ENCODE results near the gene SPOP. TPM values are rescaled to one million over a fixed set of nuclear protein-coding genes. Genes with fewer than 3 reads are reported as not detected.

SPOP gene
- total and polyA plus RNA-seq, 2 donors (not counting 1 experiment from before 2014, with no cell fraction given), result 46.7 to 112 TPM

GRCh38 chr17:49716668-49717364 is 38.9 kb upstream of the SPOP start:
- Histone ChIP-seq H2AFZ (ENCODE audit: low read length) (no peak overlapping the region), H4K20me1 (ENCODE audit: control insufficient read depth, extremely low read depth, insufficient read depth, low read length) (no peaks in the 10 kb centered on the region), H3K79me2 (ENCODE audit: control insufficient read depth, insufficient read depth, low read length) (no peaks in the 10 kb centered on the region), H3K9ac (ENCODE audit: insufficient read depth, low read length) (no peak overlapping the region), H3K4me1 (ENCODE audit: control insufficient read depth, extremely low read depth, insufficient read depth, low read length) (no peaks in the 10 kb centered on the region), H3K4me3 (replicated peaks in 1 of 4; ENCODE audit: control extremely low read depth in 1 of 4, insufficient read depth in 1 of 4, low read depth in 3 of 4, low read length in 4 of 4) (no peak overlapping the region), H3K36me3 (ENCODE audit: control insufficient read depth, insufficient read depth, low read length) (no peaks in the 10 kb centered on the region), H3K27ac (ENCODE audit: insufficient read depth, low read length) (no peak overlapping the region), H3K4me2 (ENCODE audit: extremely low read depth, insufficient read depth, low read length) (no peak overlapping the region), H3K9me3 (ENCODE audit: control insufficient read depth, insufficient read depth, low read depth, low read length) (no peaks in the 10 kb centered on the region), H3K27me3 (ENCODE audit: control insufficient read depth, insufficient read depth, low read length) (no peaks in the 10 kb centered on the region)
- TF ChIP-seq CTCF (conservative IDR thresholded peaks at IDR 0.05 in 1 of 2, IDR thresholded peaks at IDR 0.05 in 1 of 2; ENCODE audit: low read depth in 1 of 2, low read length in 2 of 2) (no peak), EZH2 (IDR thresholded peaks at IDR 0.05; ENCODE audit: low read length, missing control alignments) (no peak)
- no peak for DNase-seq (ENCODE audit: low read depth in 2 of 2)

- Histone ChIP-seq H3K36me3 (ENCODE audit: control insufficient read depth, insufficient read depth, low read length) (no peaks in the 10 kb centered on the region), H3K4me1 (ENCODE audit: control insufficient read depth, extremely low read depth, insufficient read depth, low read length) (no peaks in the 10 kb centered on the region), H3K4me2 (ENCODE audit: extremely low read depth, insufficient read depth, low read length) (no peak overlapping the region), H3K9ac (ENCODE audit: insufficient read depth, low read length) (no peak overlapping the region), H3K9me3 (ENCODE audit: control insufficient read depth, insufficient read depth, low read depth, low read length) (no peaks in the 10 kb centered on the region), H3K4me3 (replicated peaks in 1 of 4; ENCODE audit: control extremely low read depth in 1 of 4, insufficient read depth in 1 of 4, low read depth in 3 of 4, low read length in 4 of 4) (no peak overlapping the region), H3K27me3 (ENCODE audit: control insufficient read depth, insufficient read depth, low read length) (no peaks in the 10 kb centered on the region), H4K20me1 (ENCODE audit: control insufficient read depth, extremely low read depth, insufficient read depth, low read length) (no peaks in the 10 kb centered on the region), H3K27ac (ENCODE audit: insufficient read depth, low read length) (no peak overlapping the region), H2AFZ (ENCODE audit: low read length) (no peak overlapping the region), H3K79me2 (ENCODE audit: control insufficient read depth, insufficient read depth, low read length) (no peaks in the 10 kb centered on the region)
- no peak for DNase-seq (ENCODE audit: low read depth in 2 of 2)
- TF ChIP-seq EZH2 (IDR thresholded peaks at IDR 0.05; ENCODE audit: low read length, missing control alignments), result no peak
These were observed 37.9 kb upstream of the SPOP start for GRCh38 chr17:49715717-49716279.

- Histone ChIP-seq H4K20me1 (ENCODE audit: control insufficient read depth, extremely low read depth, insufficient read depth, low read length) (no peaks in the 10 kb centered on the region), H3K27ac (ENCODE audit: insufficient read depth, low read length) (no peak overlapping the region), H3K27me3 (ENCODE audit: control insufficient read depth, insufficient read depth, low read length) (no peaks in the 10 kb centered on the region), H3K79me2 (ENCODE audit: control insufficient read depth, insufficient read depth, low read length) (no peaks in the 10 kb centered on the region), H3K4me2 (ENCODE audit: extremely low read depth, insufficient read depth, low read length) (no peak overlapping the region), H3K36me3 (ENCODE audit: control insufficient read depth, insufficient read depth, low read length) (no peaks in the 10 kb centered on the region), H2AFZ (ENCODE audit: low read length) (no peak overlapping the region), H3K4me3 (replicated peaks in 1 of 4; ENCODE audit: control extremely low read depth in 1 of 4, insufficient read depth in 1 of 4, low read depth in 3 of 4, low read length in 4 of 4) (no peak overlapping the region), H3K9ac (ENCODE audit: insufficient read depth, low read length) (no peak overlapping the region), H3K4me1 (ENCODE audit: control insufficient read depth, extremely low read depth, insufficient read depth, low read length) (no peaks in the 10 kb centered on the region), H3K9me3 (ENCODE audit: control insufficient read depth, insufficient read depth, low read depth, low read length) (no peaks in the 10 kb centered on the region)
- DNase-seq (ENCODE audit: low read depth in 2 of 2), result no peak
- no peak for TF ChIP-seq CTCF (conservative IDR thresholded peaks at IDR 0.05 in 1 of 2, IDR thresholded peaks at IDR 0.05 in 1 of 2; ENCODE audit: low read depth in 1 of 2, low read length in 2 of 2)
- TF ChIP-seq EZH2 (IDR thresholded peaks at IDR 0.05; ENCODE audit: low read length, missing control alignments), result no peak
These were observed 37.3 kb upstream of the SPOP start for GRCh38 chr17:49715216-49715615.
